SH-SY5Y (cell line): ENCODE results near the gene ASXL3.

Source experiments
- GATA2 ChIP-seq: IDR thresholded peaks from 2 replicates; pipeline ENCODE4 v1.6.1; 2011; ENCODE audit warnings: mild to moderate bottlenecking, low read depth, low read length
- GATA3 ChIP-seq: IDR thresholded peaks from 2 replicates; pipeline ENCODE4 v1.6.1; 2011; ENCODE audit warnings: low read depth, mild to moderate bottlenecking, low read length, moderate library complexity

GRCh38 chr18:33588361-33588760, 10.3 kb downstream of the ASXL3 start:
- TF ChIP-seq GATA2 (no peak), GATA3 (no peak)
